Muscle of leg (tissue), 11 donors: ENCODE measurements around the gene ARL5C. TPM values are rescaled to one million over a fixed set of nuclear protein-coding genes. Genes with fewer than 3 reads are reported as not detected.
A peak's percentile ranks its signal among the peaks of the same experiment; 100 is the strongest.

ENCODE experiments used
- DNase-seq: peaks from one replicate; pipeline ENCODE4 v3.0.0; 2013
- H3K27ac ChIP-seq: one replicate; pipeline ENCODE4 v1.5.1; 2013; ENCODE audit warnings: mild to moderate bottlenecking, low read length, control low read depth
- H3K27me3 ChIP-seq: one replicate; pipeline ENCODE4 v1.6.1; 2013; ENCODE audit warnings: low read length; ENCODE audit not compliant: control insufficient read depth, insufficient read depth
- H3K36me3 ChIP-seq: one replicate; pipeline ENCODE4 v1.6.1; 2013; ENCODE audit warnings: low read length; ENCODE audit not compliant: control insufficient read depth, insufficient read depth
- H3K4me1 ChIP-seq: one replicate; pipeline ENCODE4 v1.6.1; 2013; ENCODE audit warnings: low read length; ENCODE audit not compliant: control insufficient read depth, insufficient read depth
- H3K4me3 ChIP-seq: one replicate; pipeline ENCODE4 v1.5.1; 2013; ENCODE audit warnings: low read length, control low read depth
- H3K9me3 ChIP-seq: replicated peaks from 2 replicates; pipeline ENCODE4 v1.6.1; 2013; ENCODE audit warnings: low read depth, low read length; ENCODE audit not compliant: control insufficient read depth
- WGBS: methylation state at CpG from one replicate; pipeline ENCODE4 v1.1.5; 2013; ENCODE audit warnings: missing lambda C conversion rate; ENCODE audit not compliant: insufficient coverage; 5-methylcytosine and 5-hydroxymethylcytosine counted together
- polyA plus RNA-seq, 8 donors: library from polyadenylated mRNA; unstranded; fragments of 120-200 nt; gene quantifications; one replicate each; pipeline versions ENCODE4 v1.2.1 to v1.2.3, GENCODE V29; 2013; ENCODE audit warnings: inconsistent platforms in 1 of 8, low replicate concordance in 1 of 8; ENCODE audit not compliant: insufficient read length in 8 of 8, insufficient read depth in 1 of 8
- total RNA-seq: library from RNA; stranded (reverse); fragments of 120-200 nt; gene quantifications from one replicate; pipeline ENCODE4 v1.2.4, GENCODE V29; 2013

The ARL5C gene
- total and polyA plus RNA-seq, 9 donors: 0.24 to 0.53 (median 0.34) TPM; not detected in 3

GRCh38 chr17:39114723-39115122 is 51.2 kb downstream of the ARL5C start:
- peaks cover 4% of the 10 kb centered on the region for H3K27me3 ChIP-seq
- peak; percentile 76 for DNase-seq
- H3K4me3 ChIP-seq: no peak overlapping the region
- H3K27ac ChIP-seq: peak overlapping the region; percentile 42
- H3K4me1 ChIP-seq: peaks cover 11% of the 10 kb centered on the region
- H3K9me3 ChIP-seq: no peaks in the 10 kb centered on the region
- 25% methylated on average over 14 of the region's 14 CpGs for WGBS
- no peaks in the 10 kb centered on the region for H3K36me3 ChIP-seq

DNA sequence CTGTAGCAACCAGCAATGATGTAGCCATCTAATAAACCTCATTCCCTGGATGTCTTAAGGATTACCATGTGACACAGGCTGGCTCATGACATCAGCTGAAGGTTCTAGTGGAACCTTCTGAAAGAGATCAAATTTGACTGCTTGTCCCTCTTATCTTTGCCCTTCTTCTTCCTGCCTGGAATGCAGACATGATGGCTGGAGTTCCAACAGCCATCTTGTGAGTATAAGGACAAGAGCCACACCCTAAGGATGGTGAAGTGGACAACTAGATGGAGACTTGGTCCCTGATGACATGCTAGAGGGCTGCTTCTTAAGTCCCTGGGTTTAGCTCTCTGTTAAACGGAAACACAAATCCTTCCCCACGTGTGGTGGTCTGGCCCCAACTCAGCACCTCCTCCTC is 52.1 kb downstream of the ARL5C start:
- no peak overlapping the region for H3K27ac ChIP-seq
- WGBS: 88% methylated on average over 2 of the region's 2 CpGs
- no peaks in the 10 kb centered on the region for H3K36me3 ChIP-seq
- DNase-seq: no peak
- H3K27me3 ChIP-seq: peaks cover 4% of the 10 kb centered on the region
- peaks cover 11% of the 10 kb centered on the region for H3K4me1 ChIP-seq
- no peaks in the 10 kb centered on the region for H3K9me3 ChIP-seq
- H3K4me3 ChIP-seq: no peak overlapping the region

DNA sequence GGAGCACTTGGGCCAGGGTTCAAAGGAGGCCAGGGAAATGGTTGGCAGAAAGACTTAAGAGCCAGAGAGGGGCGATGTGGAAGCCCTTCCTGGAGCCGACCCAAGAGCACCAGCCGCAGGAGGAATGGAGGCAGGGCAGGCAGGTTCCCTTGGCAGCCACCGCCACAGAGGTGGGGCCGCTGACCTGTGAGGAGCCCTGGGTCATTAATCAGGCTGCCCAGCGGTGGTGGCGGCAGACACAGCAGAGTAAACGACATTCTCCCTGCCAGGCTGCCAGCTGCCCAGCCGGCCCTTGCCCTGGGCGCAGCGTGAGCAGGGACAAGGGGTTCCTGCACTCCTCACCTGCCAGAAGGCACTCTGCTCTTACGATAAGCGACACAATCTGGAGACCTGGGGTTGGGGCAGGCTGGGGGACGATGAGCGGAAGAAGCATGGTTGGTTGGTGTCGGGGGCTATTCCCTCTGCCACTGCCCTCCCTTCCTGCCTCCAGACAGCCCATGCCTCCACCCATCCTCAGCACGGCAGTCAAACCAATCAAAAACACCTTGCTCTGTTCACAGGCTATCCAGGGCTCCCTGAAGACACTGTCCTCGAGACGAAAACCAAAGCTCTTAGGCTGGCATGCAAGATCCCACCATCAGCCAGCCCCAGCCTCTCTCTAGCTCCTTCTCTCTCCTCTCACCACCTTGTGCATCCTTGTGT is 55.4 kb downstream of the ARL5C start:
- Histone ChIP-seq H3K9me3 (no peaks in the 10 kb centered on the region), H3K4me1 (peaks cover 23% of the 10 kb centered on the region), H3K36me3 (no peaks in the 10 kb centered on the region), H3K27ac (no peak overlapping the region), H3K4me3 (no peak overlapping the region), H3K27me3 (peaks cover 8% of the 10 kb centered on the region)
- WGBS: 55% methylated on average over 18 of the region's 19 CpGs
- DNase-seq: no peak

DNA sequence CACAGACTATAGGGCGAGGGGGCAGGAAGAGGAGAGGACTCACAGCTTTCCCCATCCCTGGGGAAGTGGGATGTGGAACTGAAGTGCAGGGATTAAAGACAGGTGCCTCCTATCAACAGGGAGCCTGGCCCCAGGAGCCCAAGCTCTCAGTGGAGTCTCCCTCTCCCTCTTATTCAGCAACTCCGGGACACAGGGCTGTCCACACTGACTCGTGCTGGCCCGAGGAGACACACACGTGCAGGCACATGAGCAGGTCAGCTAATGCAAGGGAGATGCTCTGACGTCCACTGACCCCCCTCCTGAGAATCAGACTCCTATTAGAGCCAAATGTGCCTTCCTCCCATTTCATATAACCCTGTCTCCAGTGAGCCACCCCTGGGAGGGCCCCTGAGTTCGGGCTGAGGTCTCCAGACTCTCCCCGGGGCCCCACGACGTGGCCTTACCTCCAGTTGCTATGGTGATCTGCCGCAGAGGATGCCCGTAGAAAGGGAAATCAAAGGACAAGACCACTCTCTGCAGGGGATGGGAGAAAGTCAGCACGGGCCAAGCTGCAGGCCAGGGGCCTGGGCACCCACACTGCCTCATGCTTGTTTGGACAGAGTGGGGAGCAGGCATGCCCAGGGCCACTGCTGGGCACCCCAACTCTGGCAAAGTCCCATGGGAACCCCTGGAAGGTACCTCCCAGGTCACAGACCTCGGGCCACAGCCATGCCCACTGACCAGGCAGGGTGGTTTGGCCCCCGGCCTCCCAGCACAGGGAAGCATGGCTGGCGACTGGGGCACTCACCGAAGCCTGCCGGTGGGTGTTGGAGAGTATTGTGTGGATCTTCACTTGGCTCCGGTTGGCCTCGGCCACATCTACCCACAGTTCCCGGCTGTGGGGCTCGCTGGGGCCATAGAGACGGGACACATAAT is 57.2 kb downstream of the ARL5C start:
- Histone ChIP-seq H3K27me3 (peaks cover 11% of the 10 kb centered on the region), H3K9me3 (no peaks in the 10 kb centered on the region), H3K36me3 (no peaks in the 10 kb centered on the region), H3K4me3 (no peak overlapping the region), H3K4me1 (peaks cover 13% of the 10 kb centered on the region), H3K27ac (no peak overlapping the region)
- no peak for DNase-seq
- whole genome bisulfite sequencing: 54% methylated on average over 19 of the region's 23 CpGs

DNA sequence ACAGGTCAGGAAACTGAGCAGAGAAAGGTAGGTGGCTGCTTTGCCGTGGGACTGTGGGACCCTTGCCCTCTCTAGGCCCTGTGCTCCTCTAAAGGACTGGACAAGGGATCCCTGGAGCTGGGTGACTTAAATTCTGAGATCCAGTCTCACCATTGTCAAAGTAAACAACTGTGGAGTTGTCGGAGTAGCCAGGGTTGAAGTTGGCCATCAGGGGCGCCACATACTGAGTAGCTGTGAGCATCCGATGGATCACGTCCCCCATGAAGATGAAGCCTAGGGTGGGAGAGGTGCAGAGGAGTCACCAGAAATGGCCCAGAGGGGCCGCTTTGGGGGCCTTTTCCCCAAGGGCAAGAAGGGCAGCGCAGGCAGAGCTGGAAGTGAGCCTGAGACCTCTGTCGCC is 58.0 kb downstream of the ARL5C start:
- no peak for DNase-seq
- Histone ChIP-seq H3K9me3 (no peaks in the 10 kb centered on the region), H3K27me3 (peaks cover 11% of the 10 kb centered on the region), H3K4me1 (peaks cover 13% of the 10 kb centered on the region), H3K36me3 (no peaks in the 10 kb centered on the region), H3K27ac (no peak overlapping the region), H3K4me3 (no peak overlapping the region)
- WGBS: 74% methylated on average over 7 of the region's 8 CpGs

DNA sequence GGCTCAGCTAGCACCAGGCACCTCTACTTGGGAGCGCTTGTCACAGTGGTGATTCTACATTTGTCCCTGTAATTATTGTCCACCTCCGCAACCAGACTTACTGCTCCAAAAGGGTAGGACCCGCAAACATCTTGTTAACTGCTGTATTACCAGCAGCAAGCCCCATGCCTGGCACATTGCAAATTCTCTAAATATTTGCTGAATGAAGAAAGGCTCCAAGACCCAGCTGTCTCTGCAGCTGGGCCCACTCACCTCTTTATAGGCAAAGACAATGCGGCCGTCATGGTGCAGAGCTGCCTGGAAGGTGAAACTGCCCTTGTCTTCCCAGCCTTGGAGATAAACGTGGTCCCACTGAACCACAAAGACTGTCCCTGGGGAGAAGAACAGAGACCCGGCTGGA is 58.8 kb downstream of the ARL5C start:
- Histone ChIP-seq H3K9me3 (no peaks in the 10 kb centered on the region), H3K27ac (no peak overlapping the region)

More for the DNA sequence above, 58.8 kb downstream of the ARL5C start:
- H3K27me3 ChIP-seq: peaks cover 11% of the 10 kb centered on the region
- H3K4me3 ChIP-seq: no peak overlapping the region
- H3K36me3 ChIP-seq: no peaks in the 10 kb centered on the region
- 60% methylated on average over 7 of the region's 7 CpGs for WGBS
- H3K4me1 ChIP-seq: peaks cover 13% of the 10 kb centered on the region
- DNase-seq: no peak

Other genes with a start within 250 kb of the ARL5C start
- not detected for gene FBXO47, start 198.8 kb downstream of the ARL5C start, total RNA-seq
- gene FBXO47, start 198.8 kb downstream of the ARL5C start, polyA plus RNA-seq: not detected
- 2.0 TPM for gene PLXDC1, start 14.5 kb downstream of the ARL5C start, total RNA-seq
- gene PLXDC1, start 14.5 kb downstream of the ARL5C start, polyA plus RNA-seq: 1 to 10 TPM; 3.6 to 8.7 (median 5.6) TPM
- 151 TPM for gene CACNB1, start 31.5 kb upstream of the ARL5C start, total RNA-seq
- 100 to 1,000 TPM; 114 to 227 (median 200) TPM for gene CACNB1, start 31.5 kb upstream of the ARL5C start, polyA plus RNA-seq
- gene RPL19, start 34.1 kb upstream of the ARL5C start, total RNA-seq: 4,258 TPM
- gene RPL19, start 34.1 kb upstream of the ARL5C start, polyA plus RNA-seq: 1,000 to 10,000 TPM; 2,380 to 3,083 (median 2,667) TPM
- gene STAC2, start 59.8 kb upstream of the ARL5C start, total RNA-seq: 0.04 TPM
- under 1 TPM; 0.09 to 0.30 (median 0.20) TPM for gene STAC2, start 59.8 kb upstream of the ARL5C start, polyA plus RNA-seq
- 8.1 TPM for gene FBXL20, start 235.5 kb upstream of the ARL5C start, total RNA-seq
- gene FBXL20, start 235.5 kb upstream of the ARL5C start, polyA plus RNA-seq: 1 to 10 TPM; 5.0 to 7.2 (median 5.9) TPM